Spleen (tissue), 11 donors: Measurements from ENCODE around the gene SEMA5B. TPM values are rescaled to one million over a fixed set of nuclear protein-coding genes. Genes with fewer than 3 reads are reported as not detected.
A peak's percentile ranks its signal among the peaks of the same experiment; 100 is the strongest.

Experiments used
- DNase-seq: peaks from one replicate; pipeline ENCODE4 v3.0.0-alpha.2; 2020
- H3K27ac ChIP-seq, 8 donors: fragments of 200-600 bp; sonication (generic) in 7 of 8; 1 replicate in 4 of 8; 2 replicates in 4 of 8; pipeline versions ENCODE4 v1.5.0 to v1.8.0; 2016 to 2021; ENCODE audit warnings: inconsistent platforms in 4 of 8, mild to moderate bottlenecking in 4 of 8, moderate library complexity in 1 of 8
- H3K27me3 ChIP-seq, 7 donors: fragments of 200-600 bp; sonication (generic) in 6 of 7; replicated peaks in 1 of 7; 1 replicate in 4 of 7; 2 replicates in 3 of 7; pipeline versions ENCODE4 v1.5.0 to v1.8.0; 2016 to 2021; ENCODE audit warnings: inconsistent platforms in 3 of 7, mild to moderate bottlenecking in 1 of 7
- H3K36me3 ChIP-seq, 6 donors: fragments of 200-600 bp; sonication (generic) in 5 of 6; 1 replicate in 4 of 6; 2 replicates in 2 of 6; pipeline versions ENCODE4 v1.5.0 to v1.8.0; 2016 to 2021; ENCODE audit warnings: inconsistent platforms in 2 of 6
- H3K4me1 ChIP-seq, 6 donors: fragments of 200-600 bp; sonication (generic) in 5 of 6; 1 replicate in 3 of 6; 2 replicates in 3 of 6; pipeline versions ENCODE4 v1.5.0 to v1.8.0; 2016 to 2021; ENCODE audit warnings: inconsistent platforms in 3 of 6
- H3K4me3 ChIP-seq, 8 donors: fragments of 200-600 bp; sonication (generic) in 7 of 8; 1 replicate in 4 of 8; 2 replicates in 4 of 8; pipeline versions ENCODE4 v1.5.0 to v1.8.0; 2016 to 2021; ENCODE audit warnings: inconsistent platforms in 4 of 8, mild to moderate bottlenecking in 4 of 8, moderate library complexity in 2 of 8
- H3K9me3 ChIP-seq, 8 donors: fragments of 200-600 bp; sonication (generic) in 7 of 8; 1 replicate in 4 of 8; 2 replicates in 4 of 8; pipeline versions ENCODE4 v1.5.0 to v1.8.0; 2016 to 2021; ENCODE audit warnings: inconsistent platforms in 4 of 8
- CTCF ChIP-seq, 11 experiments: fragments of 200-600 bp in 7 of 11; fragments of 450-650 bp in 4 of 11; sonication (generic) in 4 of 11; IDR thresholded peaks in 8 of 11; conservative IDR thresholded peaks in 3 of 11; 1 replicate in 7 of 11; 2 replicates in 4 of 11; pipeline versions ENCODE4 v1.4.0 to v1.8.0; 2016 to 2021; ENCODE audit warnings: antibody characterized with exemption in 11 of 11, inconsistent platforms in 4 of 11, mild to moderate bottlenecking in 1 of 11
- POLR2A ChIP-seq, 3 donors: fragments of 450-650 bp; IDR thresholded peaks; one replicate each; pipeline ENCODE4 v1.5.1; 2017; ENCODE audit warnings: antibody characterized with exemption in 3 of 3, mild to moderate bottlenecking in 1 of 3
- POLR2AphosphoS5 ChIP-seq, 3 donors: sonication (generic); formaldehyde crosslinking; IDR thresholded peaks; one replicate each; pipeline ENCODE4 v1.5.1; 2017; ENCODE audit warnings: antibody characterized with exemption in 3 of 3
- WGBS, 5 donors: extraction: QIAGEN DNeasy Blood & Tissue Kit in 3 of 5; methylation state at CpG; one replicate each; pipeline versions ENCODE4 v1.1.5 to v1.1.7; 2013 to 2018; 5-methylcytosine and 5-hydroxymethylcytosine counted together
- intact Hi-C: fragments of 100-400 bp; cut with DNase I; formaldehyde crosslinking; loops from one replicate; pipeline ENCODE4 v1.15.0; 2023; ENCODE audit warnings: low total_unique reads
- polyA plus RNA-seq, 3 donors: library from polyadenylated mRNA; stranded (reverse); fragments of 200-250 nt; gene quantifications; one replicate each; pipeline ENCODE4 v1.2.1, GENCODE V29; 2013
- total RNA-seq, 7 donors: library from RNA; depleted of rRNA in 3 of 7; stranded (reverse); fragments of >200 nt in 3 of 7; fragmentation: NEBNext Ultra II Directional in 4 of 7; extraction: Animal tissue kit (Norgen Biotek cat#: 25700) in 4 of 7; gene quantifications; one replicate each; pipeline versions ENCODE4 v1.1.0 to v1.2.1, GENCODE V29; 2016 to 2021
- donor health status: healthy with polysubstance abuse.
- donor health status: DM: no; HTN: no; CAD: no; lungs with moderate emphysema.
- donor health status: DM: no; HTN: no; CAD: no.
- donor health status: Bipolar disorder and iron deficiency.
- donor health status: healthy.
- donor health status: DM: no; HTN: no; CAD: no.
- donor health status: DM: yes; HTN: yes; CAD: no.

The SEMA5B gene
- total and polyA plus RNA-seq, 10 donors: 0.09 to 0.63 (median 0.41) TPM; not detected in 3

GRCh38 chr3:122946185-122946584 lies 81.4 kb downstream of the SEMA5B start:
- no peak overlapping the region for H3K4me3 ChIP-seq
- H3K36me3 ChIP-seq: no peaks in the 10 kb centered on the region
- H3K4me1 ChIP-seq: peaks cover 0 to 28% (median 7%) of the 10 kb centered on the region in 6 donors
- no peaks in the 10 kb centered on the region for H3K9me3 ChIP-seq
- TF ChIP-seq POLR2A (IDR thresholded peaks at IDR 0.05) (no peak), CTCF (IDR thresholded peaks at IDR 0.05 in 8 of 11, conservative IDR thresholded peaks at IDR 0.05 in 3 of 11) (no peak), POLR2AphosphoS5 (IDR thresholded peaks at IDR 0.05) (no peak)
- DNase-seq: no peak
- H3K27ac ChIP-seq: no peak overlapping the region
- peaks cover 0 to 10% (median 0%) of the 10 kb centered on the region in 7 donors for H3K27me3 ChIP-seq
- intact Hi-C loops: loop anchor here (10.0 kb wide), 2 partner anchors 79 to 319 kb away; partner anchors contain the start of gene SEMA5B

- intact Hi-C loops: loop anchor here (10.0 kb wide), 2 partner anchors 80 to 320 kb away; partner anchors contain the start of gene SEMA5B
- peaks cover 0 to 10% (median 0%) of the 10 kb centered on the region in 7 donors for H3K27me3 ChIP-seq
- no peak for DNase-seq
- H3K4me3 ChIP-seq: no peak overlapping the region
- TF ChIP-seq POLR2A (IDR thresholded peaks at IDR 0.05): no peak
- TF ChIP-seq CTCF (IDR thresholded peaks at IDR 0.05 in 8 of 11, conservative IDR thresholded peaks at IDR 0.05 in 3 of 11): no peak
- TF ChIP-seq POLR2AphosphoS5 (IDR thresholded peaks at IDR 0.05): no peak
- 83 to 95% (median 92%) methylated on average over 2 of the region's 2 CpGs for WGBS, 5 donors
- H3K4me1 ChIP-seq: peaks cover 0 to 37% (median 13%) of the 10 kb centered on the region in 6 donors
- H3K27ac ChIP-seq: no peak overlapping the region
- H3K36me3 ChIP-seq: no peaks in the 10 kb centered on the region
- H3K9me3 ChIP-seq: no peaks in the 10 kb centered on the region
Measured at GRCh38 chr3:122945230-122945629, 82.3 kb downstream of the SEMA5B start.

- Histone ChIP-seq H3K27me3 (peaks cover 0 to 10% (median 0%) of the 10 kb centered on the region in 7 donors), H3K4me1 (peaks cover 0 to 42% (median 13%) of the 10 kb centered on the region in 6 donors), H3K36me3 (no peaks in the 10 kb centered on the region), H3K9me3 (no peaks in the 10 kb centered on the region), H3K27ac (no peak overlapping the region), H3K4me3 (no peak overlapping the region)
- TF ChIP-seq CTCF (IDR thresholded peaks at IDR 0.05 in 8 of 11, conservative IDR thresholded peaks at IDR 0.05 in 3 of 11): no peak
- TF ChIP-seq POLR2A (IDR thresholded peaks at IDR 0.05): no peak
- TF ChIP-seq POLR2AphosphoS5 (IDR thresholded peaks at IDR 0.05): no peak
- intact Hi-C loops: loop anchor here (10.0 kb wide), 2 partner anchors 80 to 320 kb away; partner anchors contain the start of gene SEMA5B
- 77 to 87% (median 83%) methylated on average over 7 of the region's 7 CpGs for WGBS, 5 donors
- peak; percentile 61 for DNase-seq
Measured at GRCh38 chr3:122944671-122945161, 82.8 kb downstream of the SEMA5B start.

GRCh38 chr3:122943828-122944190 lies 83.8 kb downstream of the SEMA5B start:
- Histone ChIP-seq H3K27ac (no peak overlapping the region), H3K27me3 (peaks cover 0 to 10% (median 0%) of the 10 kb centered on the region in 7 donors), H3K9me3 (no peaks in the 10 kb centered on the region), H3K4me3 (no peak overlapping the region), H3K4me1 (peaks cover 0 to 44% (median 13%) of the 10 kb centered on the region in 6 donors), H3K36me3 (no peaks in the 10 kb centered on the region)
- TF ChIP-seq POLR2A (IDR thresholded peaks at IDR 0.05): no peak
- no peak for TF ChIP-seq CTCF (IDR thresholded peaks at IDR 0.05 in 8 of 11, conservative IDR thresholded peaks at IDR 0.05 in 3 of 11)
- no peak for TF ChIP-seq POLR2AphosphoS5 (IDR thresholded peaks at IDR 0.05)
- 80 to 94% (median 91%) methylated on average over 3 of the region's 3 CpGs for WGBS, 5 donors
- DNase-seq: peak; percentile 17
- intact Hi-C loops: loop anchor here (10.0 kb wide), 2 partner anchors 81 to 321 kb away; partner anchors contain the start of gene SEMA5B
